GM19240 (cell line): ENCODE data around the gene ZC3H7A.

Experiments used
- DNase-seq: peaks from one replicate; pipeline ENCODE4 v3.0.0; 2011; ENCODE audit warnings: low spot score; ENCODE audit not compliant: insufficient read length

The ZC3H7A gene

DNA sequence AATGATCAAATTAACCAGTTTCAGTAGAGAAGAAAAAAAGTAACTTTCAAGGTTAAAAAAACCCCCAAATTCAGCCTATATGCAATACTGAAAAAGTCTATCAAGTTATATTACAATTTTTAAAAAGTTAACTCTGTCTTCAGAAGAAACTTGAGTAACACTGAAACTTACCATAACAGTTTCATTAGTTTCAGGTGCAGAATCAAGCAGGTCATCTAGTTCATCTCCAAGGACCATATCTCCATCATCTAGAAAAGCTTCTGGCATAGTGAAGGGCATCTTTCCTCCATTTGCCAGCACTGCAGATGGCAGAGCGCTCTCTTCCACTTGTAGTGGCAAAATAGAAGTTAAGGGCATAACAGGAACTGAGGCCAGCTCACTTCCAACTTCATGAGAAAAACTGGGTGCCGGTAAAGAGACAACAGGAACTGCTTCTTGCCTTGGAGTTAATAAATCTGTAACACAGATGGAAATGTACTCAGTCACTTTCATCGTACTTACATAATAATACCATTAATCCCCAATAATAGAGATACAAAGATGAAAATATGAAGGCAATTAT is 22.9 kb downstream of the ZC3H7A start:
- DNase-seq = no peak

DNA sequence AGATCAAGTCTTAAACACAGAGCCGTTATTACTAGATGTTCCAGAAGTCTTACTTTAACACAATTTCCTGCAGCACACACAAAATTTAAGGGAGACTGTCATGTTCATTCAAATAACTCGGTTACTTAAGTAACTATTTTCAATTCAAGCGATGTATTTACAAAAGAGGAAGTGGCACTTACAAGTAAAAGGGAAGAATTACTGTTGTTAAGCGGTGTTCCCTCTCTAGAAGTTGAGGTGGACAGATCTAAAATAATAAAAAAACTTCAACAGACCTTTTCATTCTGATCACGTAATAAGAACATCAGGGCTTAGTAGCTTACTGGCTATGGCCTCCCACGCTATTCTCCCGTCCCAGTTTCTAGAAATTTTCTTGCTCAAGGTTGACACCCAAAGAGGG is 28.2 kb downstream of the ZC3H7A start:
- no peak for DNase-seq

DNA sequence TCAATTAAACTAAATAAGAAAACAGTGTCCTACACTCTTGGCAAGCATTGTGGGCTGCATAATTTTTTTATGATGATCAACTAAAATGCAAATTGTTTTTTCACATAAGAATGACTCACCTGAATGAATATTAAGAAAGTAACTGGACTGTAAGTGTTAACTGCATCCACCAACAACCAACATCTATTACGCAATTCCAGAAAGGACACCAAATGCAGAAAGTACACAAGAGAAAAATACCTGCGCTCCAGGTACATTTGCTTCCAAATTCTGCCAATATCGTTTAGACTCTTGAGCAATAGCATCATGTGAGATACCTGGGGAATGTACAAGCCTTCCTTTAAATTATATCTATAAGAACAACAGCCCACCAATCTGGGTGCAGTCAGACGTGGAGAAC is 34.6 kb downstream of the ZC3H7A start:
- no peak for DNase-seq

DNA sequence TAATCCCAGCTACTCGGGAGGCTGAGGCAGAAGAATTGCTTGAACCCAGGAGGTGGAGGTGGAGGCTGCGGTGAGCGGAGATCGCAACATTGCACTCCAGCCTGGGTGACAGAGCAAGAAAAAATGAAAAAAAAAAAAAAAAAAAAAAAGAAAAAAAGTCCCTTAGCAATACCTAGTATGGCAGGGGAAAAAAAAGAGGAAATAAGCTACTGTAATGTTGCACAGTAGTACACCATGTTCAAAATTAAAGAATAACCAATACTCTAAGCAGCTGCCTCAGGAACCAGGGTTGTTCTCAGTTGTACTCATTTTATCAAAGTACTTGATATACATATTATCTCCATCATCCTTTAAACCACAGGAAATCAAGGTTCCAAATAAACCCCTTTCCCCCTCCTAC is 37.1 kb downstream of the ZC3H7A start:
- no peak for DNase-seq

DNA sequence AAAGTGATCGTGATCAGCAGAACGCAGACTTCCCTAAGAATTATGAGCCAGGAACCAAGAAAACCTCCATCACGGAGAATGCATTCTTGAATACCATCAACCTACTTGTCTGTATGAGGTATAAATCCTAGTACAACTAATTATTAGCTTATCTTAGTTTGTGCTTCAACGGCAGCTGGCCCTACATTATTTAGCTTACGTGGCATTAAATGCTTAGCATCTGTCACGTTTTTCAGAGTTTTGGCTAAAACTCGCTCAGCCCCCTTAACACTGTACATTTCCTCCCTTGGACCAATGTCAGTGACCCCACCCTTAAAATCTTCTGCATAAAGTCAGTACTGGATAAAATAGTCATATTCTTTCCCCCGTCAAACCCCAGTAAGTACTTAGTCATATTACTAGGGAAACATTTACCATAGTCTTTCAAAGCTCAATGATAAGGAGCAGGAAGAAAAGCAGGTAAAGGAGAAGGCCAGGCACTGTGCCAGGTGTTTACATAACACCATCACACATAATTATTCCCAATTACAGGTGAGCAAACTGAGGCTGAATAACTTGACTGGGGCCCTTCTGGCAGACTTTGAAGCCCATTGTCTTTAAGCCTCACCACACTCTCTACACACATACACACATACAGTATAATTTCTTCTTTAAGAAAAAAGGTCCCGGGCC is 37.8 kb downstream of the ZC3H7A start:
- no peak for DNase-seq

DNA sequence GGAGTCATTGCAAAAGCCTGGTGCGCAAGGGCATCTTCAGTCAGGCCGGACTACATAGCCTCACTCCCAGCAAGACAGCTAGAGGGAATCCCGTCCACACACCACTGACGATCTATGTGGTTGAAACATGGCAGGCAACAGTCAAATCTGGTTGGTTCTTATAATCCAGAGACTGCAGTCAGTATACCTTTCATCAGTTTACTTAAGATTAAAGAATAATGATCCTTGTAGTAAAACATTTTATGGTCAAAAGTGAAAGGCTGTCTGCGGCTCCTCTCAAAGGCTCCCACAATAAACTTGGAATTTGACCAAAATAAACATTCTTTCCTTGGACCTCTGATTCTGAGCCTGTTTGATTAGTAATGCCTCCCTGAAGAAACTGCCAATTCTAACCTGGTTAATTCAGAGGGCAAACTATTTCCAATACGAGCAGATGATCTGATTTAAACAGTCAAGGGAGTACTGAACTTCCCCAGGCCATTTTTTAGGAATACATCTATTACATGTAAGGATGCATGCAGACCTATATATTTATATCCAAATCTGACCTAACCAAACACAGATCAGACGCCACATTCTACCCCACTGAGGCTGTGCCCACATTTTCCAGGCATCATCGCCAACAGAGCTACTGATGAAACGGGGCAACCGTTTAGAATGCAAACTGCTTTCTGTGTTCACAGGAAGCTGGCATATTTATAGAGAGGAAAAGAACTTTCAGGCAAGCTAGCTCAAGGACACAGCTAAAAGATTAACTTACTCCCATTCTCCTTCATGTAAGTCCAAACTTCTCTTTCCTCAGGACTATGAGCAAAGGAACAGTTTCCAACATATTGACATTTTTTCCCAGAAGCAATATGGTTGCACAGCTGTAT is 39.1 kb downstream of the ZC3H7A start:
- DNase-seq = no peak

DNA sequence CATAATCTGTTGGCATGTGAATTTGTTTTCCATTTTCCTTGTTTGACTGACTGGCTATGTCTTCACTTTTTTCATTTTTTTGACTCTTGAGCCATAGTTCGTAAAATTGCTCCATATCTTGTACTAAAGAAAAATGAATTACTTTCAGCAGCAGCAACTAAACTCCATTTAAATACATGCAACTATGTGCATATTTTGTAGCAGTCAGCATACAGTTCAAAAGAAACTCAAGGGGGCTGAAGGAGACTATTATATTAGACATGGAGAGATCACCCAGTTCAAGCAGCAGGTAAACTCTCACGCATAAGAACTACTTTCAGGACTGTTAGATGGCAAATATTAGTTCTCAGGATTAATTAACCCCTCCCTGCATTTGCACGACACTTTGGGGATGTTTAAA is 40.8 kb downstream of the ZC3H7A start:
- no peak for DNase-seq

DNA sequence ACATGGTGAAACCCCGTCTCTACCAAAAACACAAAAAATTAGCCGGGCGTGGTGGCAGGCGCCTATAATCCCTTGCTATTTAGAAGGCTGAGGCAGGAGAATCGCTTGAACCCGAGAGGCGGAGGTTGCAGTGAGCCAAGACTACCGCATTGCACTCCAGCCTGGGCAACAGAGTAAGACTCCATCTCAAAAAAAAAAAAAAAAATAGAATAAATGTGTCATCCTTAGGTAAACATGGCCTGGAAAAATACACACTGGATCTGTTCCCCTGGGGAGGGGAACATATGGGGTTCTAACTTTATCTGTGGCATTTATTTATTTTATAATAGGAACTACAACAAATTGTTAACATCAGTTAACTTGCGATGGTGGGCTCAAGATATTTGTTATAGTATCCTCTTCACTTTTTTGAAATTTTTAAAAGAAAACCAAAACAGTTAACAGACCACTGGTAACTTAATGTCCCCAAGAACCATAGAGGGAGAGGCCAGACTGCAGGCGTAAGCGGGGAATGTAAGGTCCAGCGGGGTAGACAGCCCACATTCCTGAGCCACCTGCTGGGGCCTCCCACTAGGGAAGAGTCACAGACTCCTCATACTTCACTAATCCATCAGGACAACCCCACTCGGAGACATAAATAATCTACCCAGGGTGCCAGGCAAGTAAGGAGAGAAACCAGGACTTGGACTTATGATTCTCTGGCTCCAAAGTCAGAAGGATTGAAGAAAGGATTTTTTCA is 41.9 kb downstream of the ZC3H7A start:
- no peak for DNase-seq

DNA sequence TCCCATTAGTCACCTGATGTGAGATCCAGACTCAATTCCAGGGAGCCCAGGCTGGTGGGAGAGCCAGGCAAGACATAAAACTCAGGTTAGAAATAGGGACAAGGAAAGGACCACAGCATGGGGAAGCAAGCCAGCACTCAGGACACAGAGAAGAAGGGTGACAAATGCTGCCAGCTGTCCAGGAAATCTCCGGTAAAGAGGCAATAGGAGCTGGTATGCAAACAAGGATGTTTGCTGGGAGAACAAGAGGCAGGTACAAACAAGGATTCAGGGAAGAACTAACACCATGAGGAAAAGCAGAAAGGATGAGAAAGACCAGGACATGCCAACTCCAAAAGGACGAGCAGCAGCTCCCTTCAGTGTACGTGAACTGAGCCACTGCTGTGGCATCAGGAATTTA is 44.2 kb downstream of the ZC3H7A start:
- DNase-seq = no peak

DNA sequence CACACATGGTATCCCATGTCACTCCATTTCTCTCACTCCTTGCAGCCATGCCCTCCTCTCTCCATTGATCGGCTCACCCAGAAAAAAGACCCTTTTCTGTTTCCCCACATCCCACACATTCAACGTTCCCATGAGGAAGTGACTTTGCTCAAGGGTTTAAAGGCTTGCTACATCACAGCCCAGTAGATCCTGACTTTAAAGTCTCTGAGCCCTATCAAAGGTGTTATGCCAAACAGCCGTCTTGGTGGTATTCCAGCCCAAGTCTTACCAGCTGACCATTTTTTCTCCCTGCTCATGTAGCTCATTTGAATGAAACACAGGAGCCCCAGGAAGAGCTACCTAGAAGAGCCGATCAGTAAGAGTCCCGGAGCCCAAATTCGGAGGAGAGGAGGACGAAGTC is 47.0 kb downstream of the ZC3H7A start:
- DNase-seq = no peak

DNA sequence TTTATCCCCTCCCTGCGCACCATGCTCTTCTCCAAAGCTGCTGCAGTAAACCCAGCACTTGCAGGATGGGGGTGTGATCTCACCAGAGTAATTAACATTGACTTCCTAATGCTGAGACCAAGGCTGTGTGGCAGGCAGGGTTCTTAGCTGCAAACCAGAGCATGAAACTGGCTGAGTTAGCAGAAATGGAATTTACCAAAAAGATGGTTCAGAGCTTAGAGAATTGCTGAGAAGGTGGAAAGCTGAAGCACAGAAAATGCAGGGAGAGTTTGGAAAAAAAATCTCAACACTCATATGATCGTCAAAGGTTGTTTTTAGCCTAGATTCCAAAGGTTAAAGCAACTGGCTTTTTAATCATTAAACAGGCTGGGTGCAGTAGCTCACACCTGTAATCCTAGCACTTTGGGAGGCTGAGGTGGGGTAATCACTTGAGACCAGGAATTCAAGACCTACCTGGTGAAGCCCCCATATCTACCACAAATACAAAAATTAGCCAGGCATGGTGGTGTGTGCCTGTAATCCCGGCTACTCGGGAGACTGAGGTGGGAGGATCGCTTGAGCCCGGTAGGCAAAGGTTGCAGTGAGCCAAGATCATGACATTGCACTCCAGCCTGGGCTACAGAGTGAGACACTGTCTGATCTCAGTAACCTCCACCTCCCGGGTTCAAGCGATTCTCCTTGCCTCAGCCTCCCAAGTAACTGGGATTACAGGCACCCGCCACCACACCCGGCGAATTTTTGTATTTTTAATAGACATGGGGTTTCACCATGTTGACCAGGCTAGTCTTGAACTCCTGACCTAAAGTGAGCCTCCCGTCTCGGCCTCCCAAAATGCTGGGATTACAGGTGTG is 48.4 kb downstream of the ZC3H7A start:
- DNase-seq = no peak

DNA sequence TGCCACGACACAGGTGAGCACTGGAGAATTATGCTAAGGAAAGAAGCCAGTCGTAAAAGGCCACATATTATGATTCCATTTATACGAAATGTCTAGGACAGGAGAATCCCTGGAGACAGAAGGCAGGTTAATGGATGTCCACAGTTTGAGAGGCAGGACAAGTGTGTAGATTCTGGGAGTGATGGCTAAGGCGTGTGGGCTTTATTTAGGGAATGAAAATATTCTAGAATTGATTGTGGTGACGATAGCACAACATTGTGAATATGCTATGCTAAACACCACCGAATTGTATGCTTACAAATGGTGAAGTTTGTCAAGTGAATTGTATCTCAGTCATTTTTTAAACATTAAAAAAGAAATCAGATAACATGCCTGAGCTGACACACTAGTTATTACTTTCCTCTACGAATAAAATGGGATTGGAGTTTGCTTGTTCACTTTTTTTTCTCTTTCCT is 49.1 kb downstream of the ZC3H7A start:
- DNase-seq = no peak

DNA sequence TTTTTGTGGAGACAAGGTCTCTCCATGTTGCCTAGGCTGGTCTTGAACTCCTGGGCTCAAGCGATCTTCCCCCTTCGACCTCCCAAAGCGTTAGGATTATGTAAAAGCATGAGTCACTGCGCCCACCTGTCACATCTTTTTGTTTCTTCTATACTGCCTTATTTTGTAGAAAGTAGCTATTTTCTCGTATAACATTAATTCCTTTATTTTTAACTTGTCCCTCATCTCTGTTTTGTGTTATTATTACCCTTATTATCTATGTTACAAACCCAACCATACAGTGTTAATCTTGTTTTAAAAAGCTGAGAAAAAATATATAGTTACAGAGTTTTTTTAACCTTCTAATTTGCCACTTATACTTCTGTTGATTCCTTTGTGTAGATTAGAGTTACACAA is 53.0 kb downstream of the ZC3H7A start:
- no peak for DNase-seq

DNA sequence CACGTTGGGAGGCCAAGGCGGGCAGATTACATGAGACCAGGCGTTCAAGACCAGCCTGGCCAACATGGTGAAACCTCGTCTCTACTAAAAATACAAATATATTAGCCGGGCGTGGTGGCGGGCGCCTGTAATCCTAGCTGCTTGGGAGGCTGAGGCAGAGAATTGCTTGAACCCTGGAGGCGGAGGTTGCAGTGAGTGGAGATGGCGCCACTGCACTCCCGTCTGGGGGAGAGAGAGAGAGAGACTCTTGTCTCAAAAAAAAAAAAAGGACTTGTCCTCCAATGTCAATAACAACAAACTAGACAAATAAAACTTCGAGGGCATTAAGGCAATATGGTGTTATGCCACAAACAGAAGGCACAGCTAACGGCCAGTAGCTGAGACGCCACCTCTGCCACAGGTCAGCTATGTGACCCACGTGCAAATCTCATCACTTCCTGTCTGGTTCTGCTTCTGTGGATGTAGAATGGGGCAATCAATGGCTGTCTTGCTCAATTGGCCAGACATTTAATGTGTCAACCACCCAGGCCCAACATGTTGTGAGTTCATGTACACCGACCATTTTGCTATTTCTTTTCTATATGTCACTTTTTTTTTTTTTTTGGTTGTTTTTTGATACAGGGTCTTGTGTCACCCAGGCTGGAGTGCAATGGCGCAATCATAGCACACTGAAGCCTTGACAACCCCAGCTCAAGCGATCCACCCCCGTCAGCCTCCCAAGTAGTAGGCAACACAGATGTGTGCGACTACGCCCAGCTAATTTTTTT is 53.6 kb downstream of the ZC3H7A start:
- DNase-seq = no peak

DNA sequence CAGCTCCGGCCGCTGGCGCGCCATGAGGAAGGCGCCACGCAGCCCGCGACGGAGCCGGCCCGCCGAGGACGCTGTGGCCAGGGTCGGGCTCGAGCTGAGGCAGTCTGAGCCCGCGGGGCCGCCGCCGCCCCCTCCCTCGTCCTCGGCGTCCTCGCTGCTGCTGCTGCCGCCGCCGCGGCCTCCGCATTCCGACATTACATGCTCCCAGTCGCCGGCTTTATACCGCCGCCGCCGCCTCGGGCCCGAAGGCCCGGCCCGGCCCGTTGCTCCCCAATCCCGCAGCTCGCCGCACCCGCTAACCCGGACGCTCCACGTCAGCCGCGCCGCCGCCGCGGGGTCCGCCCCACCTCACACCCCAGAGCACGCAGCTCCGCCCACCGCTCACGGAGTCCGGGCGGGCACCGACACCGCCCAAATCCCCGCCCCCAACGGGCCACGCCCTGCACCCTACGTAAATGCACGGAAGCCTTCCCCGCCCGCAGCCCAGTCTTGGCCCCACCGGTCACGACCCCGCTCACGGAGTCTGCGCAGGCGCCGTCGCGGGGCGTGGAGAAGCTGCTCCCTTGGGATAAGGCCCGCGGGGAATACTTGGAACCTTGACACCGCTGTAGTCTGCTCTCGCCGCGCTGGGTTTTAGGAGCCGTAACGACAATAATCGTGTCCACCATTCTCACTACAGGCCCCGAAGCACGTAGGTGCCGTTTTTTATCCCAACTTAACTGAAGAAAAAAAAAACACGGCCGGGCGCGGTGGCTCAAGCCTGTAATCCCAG is 54.3 kb downstream of the ZC3H7A start, which contains the start of gene TXNDC11:
TXNDC11 (minus strand) TSS at position 322 of the 772 bp plus-strand sequence; CDS start at position 195, 127 bp downstream.
- peak; percentile 59 for DNase-seq

DNA sequence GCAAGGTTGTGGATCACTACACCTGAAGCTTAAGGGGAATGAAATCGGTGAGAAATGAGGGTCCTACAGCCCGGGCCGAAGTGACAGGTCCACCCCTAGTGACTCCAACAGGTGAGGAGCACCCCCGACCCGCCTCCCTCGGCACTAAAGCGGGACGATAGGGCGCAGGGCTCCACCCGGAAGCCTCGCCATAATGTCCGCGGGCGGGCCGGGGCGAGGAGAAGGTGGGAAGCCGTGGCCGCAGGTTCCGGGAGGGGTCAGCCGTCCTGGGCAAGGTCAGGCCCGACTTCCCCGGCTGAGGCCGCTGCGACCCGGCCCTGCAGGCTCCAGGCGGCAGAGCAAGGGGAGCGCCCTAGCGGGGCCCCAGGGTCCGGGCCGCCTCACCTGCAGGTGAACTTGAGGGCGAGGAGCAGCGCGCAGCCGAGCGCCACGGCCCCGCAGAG is 54.9 kb downstream of the ZC3H7A start:
- peak; percentile 14 for DNase-seq

DNA sequence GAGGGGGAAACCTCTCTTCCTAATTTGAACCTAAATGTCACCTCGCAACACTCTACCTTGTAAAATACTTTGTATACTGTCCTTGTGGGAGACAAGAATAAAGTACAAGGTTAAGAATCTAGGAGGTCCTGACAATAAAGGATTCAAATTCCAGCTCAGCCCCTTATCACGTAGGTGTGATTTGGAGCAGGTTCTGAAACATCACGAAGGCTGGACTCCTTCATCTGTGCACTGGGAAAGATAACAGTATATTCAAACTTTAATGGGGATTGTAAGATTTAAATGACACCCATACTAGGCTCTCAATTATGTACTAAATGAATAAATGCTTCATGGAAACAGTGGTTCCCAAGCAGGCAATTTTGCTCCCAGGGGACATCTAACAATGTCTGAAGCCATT is 56.5 kb downstream of the ZC3H7A start:
- DNase-seq = no peak

DNA sequence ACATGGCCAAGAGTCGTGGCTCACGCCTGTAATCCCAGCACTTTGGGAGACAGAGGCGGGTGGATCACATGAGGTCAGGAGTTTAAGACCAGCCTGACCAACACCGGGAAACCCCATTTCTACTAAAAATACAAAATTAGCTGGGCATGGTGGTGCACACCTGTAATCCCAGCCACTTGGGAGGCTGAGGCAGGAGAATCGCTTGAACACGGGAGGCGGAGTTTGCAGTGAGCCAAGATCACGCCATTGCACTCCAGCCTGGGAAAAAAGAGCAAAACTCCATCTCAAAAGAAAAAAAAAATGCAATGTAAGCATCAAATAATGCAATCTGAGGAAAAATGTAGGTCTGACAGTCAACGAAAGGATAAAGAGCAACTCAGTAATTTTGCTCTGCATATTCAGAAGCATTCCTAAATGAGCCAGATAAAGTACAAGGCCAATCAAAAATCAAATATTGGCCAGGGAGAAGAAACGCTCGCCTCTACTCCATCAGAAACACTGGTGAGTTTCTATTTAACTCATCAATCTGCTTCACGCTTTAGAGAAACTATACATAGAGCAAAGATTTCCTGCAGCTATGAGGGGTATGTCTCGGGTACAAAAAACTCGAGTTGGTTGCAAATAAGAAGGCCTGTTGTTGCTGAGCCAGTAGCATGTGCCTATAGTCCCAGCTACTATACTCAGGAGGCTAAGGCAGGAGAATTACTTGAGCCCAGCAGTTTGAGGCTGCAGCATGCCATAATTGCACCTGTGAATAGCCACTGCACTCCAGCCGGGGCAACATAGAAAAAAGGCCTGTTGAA is 58.1 kb downstream of the ZC3H7A start:
- peak; percentile 10 for DNase-seq
